ENCODE measurements around the gene AQP12B.

Gene AQP12B

GRCh38 chr2:240727913-240728312 lies 45.2 kb upstream of the AQP12B start:
- Histone ChIP-seq H3K4me3 (ENCODE audit: low read depth, low read length) (no peak overlapping the region), H3K27me3 (replicated peaks) (no peaks in the 10 kb centered on the region), H3K27ac (no peak overlapping the region), H3K36me3 (replicated peaks) (no peaks in the 10 kb centered on the region)
- no peak for DNase-seq
- in situ Hi-C loops (cut with HindIII; ENCODE audit: low pct_ligation_motif_present, low sequenced_read_pairs) = no loop called here
- TF ChIP-seq CTCF (IDR thresholded peaks at IDR 0.05; ENCODE audit: low read depth, low read length, missing control alignments) = no peak

- Histone ChIP-seq H3K36me3 (replicated peaks) (no peaks in the 10 kb centered on the region), H3K27ac (no peak overlapping the region), H3K4me3 (ENCODE audit: low read depth, low read length) (no peak overlapping the region), H3K27me3 (replicated peaks) (no peaks in the 10 kb centered on the region)
- in situ Hi-C loops (cut with HindIII; ENCODE audit: low pct_ligation_motif_present, low sequenced_read_pairs) = no loop called here
- no peak for TF ChIP-seq CTCF (IDR thresholded peaks at IDR 0.05; ENCODE audit: low read depth, low read length, missing control alignments)
- DNase-seq = no peak
Observed at GRCh38 chr2:240727439-240727838, 44.8 kb upstream of the AQP12B start.

- no peak for TF ChIP-seq CTCF (IDR thresholded peaks at IDR 0.05; ENCODE audit: low read depth, low read length, missing control alignments)
- in situ Hi-C loops (cut with HindIII; ENCODE audit: low pct_ligation_motif_present, low sequenced_read_pairs) = no loop called here
- Histone ChIP-seq H3K27me3 (replicated peaks) (no peaks in the 10 kb centered on the region), H3K27ac (no peak overlapping the region), H3K36me3 (replicated peaks) (no peaks in the 10 kb centered on the region), H3K4me3 (ENCODE audit: low read depth, low read length) (no peak overlapping the region)
- no peak for DNase-seq
Observed at GRCh38 chr2:240726876-240727275, 44.2 kb upstream of the AQP12B start.

GRCh38 chr2:240725671-240726070 lies 43.0 kb upstream of the AQP12B start:
- Histone ChIP-seq H3K4me3 (ENCODE audit: low read depth, low read length) (no peak overlapping the region), H3K27me3 (replicated peaks) (no peaks in the 10 kb centered on the region), H3K36me3 (replicated peaks) (no peaks in the 10 kb centered on the region), H3K27ac (no peak overlapping the region)
- no peak for TF ChIP-seq CTCF (IDR thresholded peaks at IDR 0.05; ENCODE audit: low read depth, low read length, missing control alignments)
- DNase-seq = no peak
- in situ Hi-C loops (cut with HindIII; ENCODE audit: low pct_ligation_motif_present, low sequenced_read_pairs) = no loop called here

GRCh38 chr2:240725266-240725665 lies 42.6 kb upstream of the AQP12B start:
- H3K27ac ChIP-seq = no peak overlapping the region
- in situ Hi-C loops (cut with HindIII; ENCODE audit: low pct_ligation_motif_present, low sequenced_read_pairs) = no loop called here
- no peaks in the 10 kb centered on the region for H3K27me3 ChIP-seq (replicated peaks)
- no peaks in the 10 kb centered on the region for H3K36me3 ChIP-seq (replicated peaks)
- H3K4me3 ChIP-seq (ENCODE audit: low read depth, low read length) = no peak overlapping the region
- DNase-seq = no peak
- TF ChIP-seq CTCF (IDR thresholded peaks at IDR 0.05; ENCODE audit: low read depth, low read length, missing control alignments) = no peak

- Histone ChIP-seq H3K27ac (no peak overlapping the region), H3K27me3 (replicated peaks) (no peaks in the 10 kb centered on the region), H3K4me3 (ENCODE audit: low read depth, low read length) (no peak overlapping the region), H3K36me3 (replicated peaks) (no peaks in the 10 kb centered on the region)
- no peak for DNase-seq
- TF ChIP-seq CTCF (IDR thresholded peaks at IDR 0.05; ENCODE audit: low read depth, low read length, missing control alignments) = no peak
- in situ Hi-C loops (cut with HindIII; ENCODE audit: low pct_ligation_motif_present, low sequenced_read_pairs) = no loop called here
Observed at GRCh38 chr2:240724431-240724830, 41.7 kb upstream of the AQP12B start.
